Liver (tissue), 2 donors: ENCODE results near the gene CLEC3B.

Experiments
- CTCF ChIP-seq: fragments of 150-350 bp; IDR thresholded peaks from 2 replicates; pipeline ENCODE4 v1.5.1; 2017; ENCODE audit warnings: improper control_type of control experiment, low read depth, low read length; ENCODE audit not compliant: missing input control
- FOXA2 ChIP-seq: IDR thresholded peaks from 2 replicates; pipeline ENCODE4 v1.6.1; 2016; ENCODE audit warnings: antibody characterized with exemption
- MAX ChIP-seq: IDR thresholded peaks from 2 replicates; pipeline ENCODE4 v1.6.1; 2016; ENCODE audit warnings: antibody characterized with exemption
- YY1 ChIP-seq: IDR thresholded peaks from 2 replicates; pipeline ENCODE4 v1.6.1; 2016; ENCODE audit warnings: antibody characterized with exemption, mild to moderate bottlenecking
- donor health status: healthy.

GRCh38 chr3:45062697-45063070 lies 36.6 kb downstream of the CLEC3B start:
- TF ChIP-seq CTCF (no peak), MAX (no peak), FOXA2 (no peak), YY1 (no peak)
